ENCODE measurements around the gene CNOT2. TPM values are rescaled to one million over a fixed set of nuclear protein-coding genes. Genes with fewer than 3 reads are reported as not detected.

CNOT2 gene
- total and polyA plus RNA-seq, 4 donors: 17.5 to 93.4 (median 49.0) TPM

DNA sequence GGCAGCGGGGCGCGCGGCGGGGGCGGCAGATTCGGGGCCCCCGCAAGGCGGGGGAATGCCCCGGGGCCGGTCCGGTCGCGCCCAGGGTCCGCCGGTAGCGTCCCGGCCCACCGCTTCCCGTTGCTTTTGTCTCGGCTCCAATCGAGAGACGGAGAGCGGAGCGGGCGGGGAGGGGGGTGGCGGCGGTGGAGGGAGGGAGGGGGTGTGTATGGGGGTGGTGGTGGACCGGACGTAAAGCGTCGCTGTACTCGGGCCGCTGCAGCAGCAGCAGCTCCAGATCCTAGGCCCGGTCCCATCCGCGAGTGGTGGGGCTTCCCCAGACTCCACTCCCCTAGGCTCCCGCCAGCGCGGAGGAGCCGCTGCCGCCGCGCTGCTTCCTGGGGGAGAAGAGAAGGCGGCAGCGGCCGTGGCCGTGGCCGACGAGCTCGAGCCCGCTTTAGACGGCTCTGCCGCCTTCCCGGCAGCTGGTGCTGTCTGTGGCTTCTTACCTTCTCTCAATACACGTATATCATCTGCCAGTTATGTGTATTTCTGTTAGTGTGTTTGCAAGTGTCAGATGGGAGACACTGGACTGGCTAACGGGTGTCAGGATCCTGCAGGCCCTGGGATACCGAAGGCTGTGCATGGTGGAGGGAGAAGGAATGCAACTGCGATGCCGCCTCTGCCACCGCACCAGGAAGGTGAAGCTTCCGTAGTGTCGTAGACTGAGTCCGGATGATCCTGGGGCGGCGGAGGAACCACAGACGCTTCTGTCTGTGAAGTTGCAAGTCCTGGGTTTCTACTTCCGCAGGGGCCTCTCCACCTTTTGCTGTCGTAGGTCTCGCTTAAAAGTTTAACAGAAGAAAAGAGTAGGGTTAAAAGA, 508 bp downstream of the CNOT2 start (continued):
- TF ChIP-seq, protein P1, sequence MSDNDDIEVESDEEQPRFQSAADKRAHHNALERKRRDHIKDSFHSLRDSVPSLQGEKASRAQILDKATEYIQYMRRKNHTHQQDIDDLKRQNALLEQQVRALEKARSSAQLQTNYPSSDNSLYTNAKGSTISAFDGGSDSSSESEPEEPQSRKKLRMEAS (IDR thresholded peaks at IDR 0.05): no peak
- TF ChIP-seq JUND (IDR thresholded peaks at IDR 0.05): no peak
- TF ChIP-seq NR2F2 (IDR thresholded peaks at IDR 0.05): no peak

DNA sequence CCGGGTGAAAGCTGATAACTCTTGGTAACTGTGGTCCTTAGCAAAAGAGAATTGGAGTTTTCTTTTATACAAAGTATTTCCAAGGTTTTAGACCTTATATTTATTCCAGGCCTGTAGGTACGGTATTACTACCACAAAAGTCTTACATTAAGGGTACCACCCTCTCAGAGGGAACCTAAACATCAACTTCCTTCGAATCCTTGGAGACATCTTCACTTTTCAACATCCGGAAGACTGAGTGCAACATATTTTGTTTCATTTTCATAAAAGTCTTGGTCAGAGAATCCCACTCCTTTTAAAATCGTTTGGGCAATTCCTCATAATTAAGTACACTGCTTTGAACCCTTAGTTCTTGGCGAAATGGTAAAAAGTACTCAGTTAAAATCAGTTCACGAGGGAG, 1.2 kb downstream of the CNOT2 start:
- H3K4me1 ChIP-seq (ENCODE audit: control insufficient read depth in 4 of 4, insufficient read depth in 4 of 4, low read length in 3 of 4): peaks cover 6 to 33% (median 28%) of the 10 kb centered on the region in 4 donors
- TF ChIP-seq HNF4A (conservative IDR thresholded peaks at IDR 0.05) (no peak), EGR1 (IDR thresholded peaks at IDR 0.05; ENCODE audit: low read depth in 2 of 2) (no peak)
- TF ChIP-seq, protein P1 (IDR thresholded peaks at IDR 0.05): no peak
- TF ChIP-seq, protein P2, sequence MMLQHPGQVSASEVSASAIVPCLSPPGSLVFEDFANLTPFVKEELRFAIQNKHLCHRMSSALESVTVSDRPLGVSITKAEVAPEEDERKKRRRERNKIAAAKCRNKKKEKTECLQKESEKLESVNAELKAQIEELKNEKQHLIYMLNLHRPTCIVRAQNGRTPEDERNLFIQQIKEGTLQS (IDR thresholded peaks at IDR 0.05): no peak
- 22% methylated on average over 7 of the region's 7 CpGs for WGBS
- peak overlapping the region; percentile 62 to 94 (median 90) for H3K4me3 ChIP-seq (ENCODE audit: low read depth in 1 of 3, low read length in 3 of 3)
- H3K9me3 ChIP-seq (ENCODE audit: control insufficient read depth in 4 of 4, low read length in 3 of 4): no peaks in the 10 kb centered on the region
- peaks cover 0 to 13% (median 5%) of the 10 kb centered on the region in 4 donors for H3K36me3 ChIP-seq (ENCODE audit: control insufficient read depth in 4 of 4, insufficient read depth in 3 of 4, low read depth in 1 of 4, low read length in 3 of 4)
- no peaks in the 10 kb centered on the region for H3K27me3 ChIP-seq (ENCODE audit: control insufficient read depth in 4 of 4, insufficient read depth in 4 of 4, low read length in 3 of 4)
- H3K27ac ChIP-seq (ENCODE audit: low read depth in 1 of 2, low read length in 2 of 2): peak overlapping the region in 1 of 2 donors; percentile 100
- no peak for DNase-seq (ENCODE audit: low spot score)
- H3K9ac ChIP-seq (ENCODE audit: low read depth in 1 of 2, low read length in 2 of 2): peak overlapping the region; percentile 14 to 79

DNA sequence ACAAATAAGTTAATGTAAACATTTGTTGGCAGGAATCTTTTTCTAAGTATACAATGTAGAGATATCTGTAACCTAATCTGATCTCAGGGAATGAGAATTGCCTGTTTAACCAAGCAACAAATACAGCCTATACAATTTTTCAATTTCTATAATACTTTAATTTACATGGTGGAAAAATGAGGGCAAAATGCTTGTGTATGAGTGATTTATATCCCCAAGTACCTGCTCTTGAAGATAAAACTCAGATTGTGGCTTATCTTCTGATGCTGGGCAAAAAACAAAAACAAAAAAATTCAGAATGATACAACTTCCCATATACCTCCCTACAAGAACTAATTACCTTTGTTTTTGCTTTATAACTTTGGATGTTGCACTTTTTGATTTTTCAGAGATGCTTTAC, 2.2 kb downstream of the CNOT2 start:
- Histone ChIP-seq H3K4me1 (ENCODE audit: control insufficient read depth in 4 of 4, insufficient read depth in 4 of 4, low read length in 3 of 4) (peaks cover 6 to 33% (median 31%) of the 10 kb centered on the region in 4 donors), H3K27me3 (ENCODE audit: control insufficient read depth in 4 of 4, insufficient read depth in 4 of 4, low read length in 3 of 4) (no peaks in the 10 kb centered on the region), H3K9ac (ENCODE audit: low read depth in 1 of 2, low read length in 2 of 2) (peak overlapping the region in 1 of 2 donors; percentile 28), H3K4me3 (ENCODE audit: low read depth in 1 of 3, low read length in 3 of 3) (no peak overlapping the region), H3K36me3 (ENCODE audit: control insufficient read depth in 4 of 4, insufficient read depth in 3 of 4, low read depth in 1 of 4, low read length in 3 of 4) (peaks cover 0 to 6% (median 2%) of the 10 kb centered on the region in 4 donors), H3K27ac (ENCODE audit: low read depth in 1 of 2, low read length in 2 of 2) (no peak overlapping the region), H3K9me3 (ENCODE audit: control insufficient read depth in 4 of 4, low read length in 3 of 4) (no peaks in the 10 kb centered on the region)
- no peak for TF ChIP-seq YY1 (IDR thresholded peaks at IDR 0.05)
- TF ChIP-seq EGR1 (IDR thresholded peaks at IDR 0.05; ENCODE audit: low read depth in 2 of 2): no peak
- no peak for TF ChIP-seq JUND (IDR thresholded peaks at IDR 0.05)
- TF ChIP-seq HNF4G (IDR thresholded peaks at IDR 0.05): no peak
- TF ChIP-seq, protein P3, sequence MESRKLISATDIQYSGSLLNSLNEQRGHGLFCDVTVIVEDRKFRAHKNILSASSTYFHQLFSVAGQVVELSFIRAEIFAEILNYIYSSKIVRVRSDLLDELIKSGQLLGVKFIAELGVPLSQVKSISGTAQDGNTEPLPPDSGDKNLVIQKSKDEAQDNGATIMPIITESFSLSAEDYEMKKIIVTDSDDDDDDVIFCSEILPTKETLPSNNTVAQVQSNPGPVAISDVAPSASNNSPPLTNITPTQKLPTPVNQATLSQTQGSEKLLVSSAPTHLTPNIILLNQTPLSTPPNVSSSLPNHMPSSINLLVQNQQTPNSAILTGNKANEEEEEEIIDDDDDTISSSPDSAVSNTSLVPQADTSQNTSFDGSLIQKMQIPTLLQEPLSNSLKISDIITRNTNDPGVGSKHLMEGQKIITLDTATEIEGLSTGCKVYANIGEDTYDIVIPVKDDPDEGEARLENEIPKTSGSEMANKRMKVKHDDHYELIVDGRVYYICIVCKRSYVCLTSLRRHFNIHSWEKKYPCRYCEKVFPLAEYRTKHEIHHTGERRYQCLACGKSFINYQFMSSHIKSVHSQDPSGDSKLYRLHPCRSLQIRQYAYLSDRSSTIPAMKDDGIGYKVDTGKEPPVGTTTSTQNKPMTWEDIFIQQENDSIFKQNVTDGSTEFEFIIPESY (IDR thresholded peaks at IDR 0.05): no peak
- TF ChIP-seq RXRA (IDR thresholded peaks at IDR 0.05): no peak
- TF ChIP-seq, protein P4, sequence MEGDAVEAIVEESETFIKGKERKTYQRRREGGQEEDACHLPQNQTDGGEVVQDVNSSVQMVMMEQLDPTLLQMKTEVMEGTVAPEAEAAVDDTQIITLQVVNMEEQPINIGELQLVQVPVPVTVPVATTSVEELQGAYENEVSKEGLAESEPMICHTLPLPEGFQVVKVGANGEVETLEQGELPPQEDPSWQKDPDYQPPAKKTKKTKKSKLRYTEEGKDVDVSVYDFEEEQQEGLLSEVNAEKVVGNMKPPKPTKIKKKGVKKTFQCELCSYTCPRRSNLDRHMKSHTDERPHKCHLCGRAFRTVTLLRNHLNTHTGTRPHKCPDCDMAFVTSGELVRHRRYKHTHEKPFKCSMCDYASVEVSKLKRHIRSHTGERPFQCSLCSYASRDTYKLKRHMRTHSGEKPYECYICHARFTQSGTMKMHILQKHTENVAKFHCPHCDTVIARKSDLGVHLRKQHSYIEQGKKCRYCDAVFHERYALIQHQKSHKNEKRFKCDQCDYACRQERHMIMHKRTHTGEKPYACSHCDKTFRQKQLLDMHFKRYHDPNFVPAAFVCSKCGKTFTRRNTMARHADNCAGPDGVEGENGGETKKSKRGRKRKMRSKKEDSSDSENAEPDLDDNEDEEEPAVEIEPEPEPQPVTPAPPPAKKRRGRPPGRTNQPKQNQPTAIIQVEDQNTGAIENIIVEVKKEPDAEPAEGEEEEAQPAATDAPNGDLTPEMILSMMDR (IDR thresholded peaks at IDR 0.05; ENCODE audit: low read depth, low read length, missing input control): no peak
- no peak for DNase-seq (ENCODE audit: low spot score)

Measured in liver (tissue), 9 donors.